PC-9 (cell line): Measurements from ENCODE around the gene TMPRSS2. TPM values are rescaled to one million over a fixed set of nuclear protein-coding genes. Genes with fewer than 3 reads are reported as not detected.

Experiments
- BruUV-seq: library from RNA; stranded (reverse); fragments of 400-500 nt; replicated peaks from 2 replicates; lab custom pipeline; 2021; lab: Mats Ljungman, UMichigan
- CTCF ChIA-PET: fragments of 300-600 bp; sonication (Branson Sonifier 250); formaldehyde crosslinking; loops from one replicate; lab custom pipeline; 2022; ENCODE audit warnings: antibody characterized with exemption; lab: Charles Lee
- POLR2A ChIA-PET: fragments of 300-600 bp; sonication (Branson Sonifier 250); formaldehyde crosslinking; loops from one replicate; lab custom pipeline; 2022; ENCODE audit warnings: antibody characterized with exemption; ENCODE audit not compliant: unreplicated experiment; lab: Charles Lee
- DNase-seq, 2 experiments: peaks; one replicate each; pipeline versions ENCODE4 v3.0.0 to v3.0.0-alpha.2; 2015 to 2022; ENCODE audit warnings: mixed read lengths in 1 of 2
- H2AFZ ChIP-seq: fragments of 200-600 bp; sonication (generic); 2 replicates; pipeline ENCODE4 v1.8.1; 2017; ENCODE audit warnings: antibody characterized with exemption
- H3F3A ChIP-seq: fragments of 200-600 bp; sonication (generic); 2 replicates; pipeline ENCODE4 v1.8.1; 2017; ENCODE audit warnings: antibody characterized with exemption, mild to moderate bottlenecking, low read depth; ENCODE audit not compliant: insufficient read depth
- H3K27ac ChIP-seq: fragments of 200-600 bp; sonication (generic); 2 replicates; pipeline ENCODE4 v1.6.1; 2016; ENCODE audit warnings: mixed run types
- H3K27me3 ChIP-seq: fragments of 200-600 bp; sonication (generic); 2 replicates; pipeline ENCODE4 v1.6.1; 2016; ENCODE audit warnings: low read depth, mixed run types; ENCODE audit not compliant: insufficient read depth
- H3K36me3 ChIP-seq: fragments of 200-600 bp; sonication (generic); 2 replicates; pipeline ENCODE4 v1.6.1; 2016; ENCODE audit warnings: low read depth, mixed run types
- H3K4me1 ChIP-seq: fragments of 200-600 bp; sonication (generic); replicated peaks from 2 replicates; pipeline ENCODE4 v1.6.1; 2016; ENCODE audit warnings: mixed run types; ENCODE audit not compliant: insufficient read depth
- H3K4me2 ChIP-seq: fragments of 200-600 bp; sonication (generic); 2 replicates; pipeline ENCODE4 v1.6.1; 2017; ENCODE audit warnings: mixed run types
- H3K4me3 ChIP-seq: fragments of 200-600 bp; sonication (generic); 2 replicates; pipeline ENCODE4 v1.6.1; 2016; ENCODE audit warnings: mixed run types
- H3K79me2 ChIP-seq: fragments of 200-600 bp; sonication (generic); 2 replicates; pipeline ENCODE4 v1.6.1; 2017; ENCODE audit warnings: low read depth, mixed run types
- H3K9me2 ChIP-seq: fragments of 200-600 bp; sonication (generic); 2 replicates; pipeline ENCODE4 v1.8.1; 2017; ENCODE audit warnings: mild to moderate bottlenecking; ENCODE audit not compliant: insufficient read depth
- H3K9me3 ChIP-seq: fragments of 200-600 bp; sonication (generic); 2 replicates; pipeline ENCODE4 v1.8.1; 2016; ENCODE audit warnings: low read depth; ENCODE audit not compliant: insufficient read depth
- H4K20me1 ChIP-seq: fragments of 200-600 bp; sonication (generic); 2 replicates; pipeline ENCODE4 v1.8.1; 2017; ENCODE audit not compliant: insufficient read depth
- EZH2 ChIP-seq: fragments of 200-600 bp; sonication (generic); IDR thresholded peaks from 2 replicates; pipeline ENCODE4 v1.8.0; 2017; ENCODE audit warnings: antibody characterized with exemption, low read depth
- intact Hi-C: fragments of 100-400 bp; cut with micrococcal nuclease; formaldehyde crosslinking; loops from one replicate; pipeline ENCODE4 v1.10.0; 2022; ENCODE audit not compliant: unreplicated experiment
- total RNA-seq: library from RNA; stranded (reverse); gene quantifications from 2 replicates; pipeline ENCODE4 v1.2.3, GENCODE V29; 2021
- TF ChIP-seq, protein P1 (sequence below): fragments of 200-600 bp; sonication (generic); conservative IDR thresholded peaks from 2 replicates; pipeline ENCODE4 v1.6.1; 2017; ENCODE audit warnings: mixed run types, antibody characterized with exemption, mild to moderate bottlenecking, moderate library complexity

TMPRSS2 gene
- total RNA-seq, 1 experiment from 2014 or later: 0.61 TPM

DNA sequence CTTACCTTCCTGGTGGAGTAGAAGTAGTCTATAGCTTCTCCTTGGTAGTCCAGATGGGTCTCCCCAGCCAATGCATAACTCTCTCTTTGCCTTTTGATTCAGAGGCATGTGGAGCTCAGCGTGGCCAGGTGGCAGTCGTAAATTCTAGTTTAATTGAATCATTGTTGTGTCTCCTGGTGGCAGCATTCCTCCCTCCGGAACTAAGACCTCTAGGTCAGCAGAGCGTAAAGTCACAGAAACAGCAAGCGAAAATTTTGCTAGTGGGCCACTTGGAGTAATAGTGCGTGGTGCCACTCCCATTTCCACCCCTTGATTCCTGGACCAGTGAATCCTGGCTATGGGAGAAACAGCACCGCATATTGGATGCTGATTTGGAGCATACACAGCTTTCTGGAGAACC is 3.9 kb upstream of the TMPRSS2 start:
- intact Hi-C loops: no loop called here
- no peaks in the 10 kb centered on the region for H4K20me1 ChIP-seq
- TF ChIP-seq, protein P1, sequence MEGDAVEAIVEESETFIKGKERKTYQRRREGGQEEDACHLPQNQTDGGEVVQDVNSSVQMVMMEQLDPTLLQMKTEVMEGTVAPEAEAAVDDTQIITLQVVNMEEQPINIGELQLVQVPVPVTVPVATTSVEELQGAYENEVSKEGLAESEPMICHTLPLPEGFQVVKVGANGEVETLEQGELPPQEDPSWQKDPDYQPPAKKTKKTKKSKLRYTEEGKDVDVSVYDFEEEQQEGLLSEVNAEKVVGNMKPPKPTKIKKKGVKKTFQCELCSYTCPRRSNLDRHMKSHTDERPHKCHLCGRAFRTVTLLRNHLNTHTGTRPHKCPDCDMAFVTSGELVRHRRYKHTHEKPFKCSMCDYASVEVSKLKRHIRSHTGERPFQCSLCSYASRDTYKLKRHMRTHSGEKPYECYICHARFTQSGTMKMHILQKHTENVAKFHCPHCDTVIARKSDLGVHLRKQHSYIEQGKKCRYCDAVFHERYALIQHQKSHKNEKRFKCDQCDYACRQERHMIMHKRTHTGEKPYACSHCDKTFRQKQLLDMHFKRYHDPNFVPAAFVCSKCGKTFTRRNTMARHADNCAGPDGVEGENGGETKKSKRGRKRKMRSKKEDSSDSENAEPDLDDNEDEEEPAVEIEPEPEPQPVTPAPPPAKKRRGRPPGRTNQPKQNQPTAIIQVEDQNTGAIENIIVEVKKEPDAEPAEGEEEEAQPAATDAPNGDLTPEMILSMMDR: no peak
- TF ChIP-seq EZH2: no peak
- H3F3A ChIP-seq: no peaks in the 10 kb centered on the region
- POLR2A ChIA-PET: no interaction called here
- CTCF ChIA-PET: no interaction called here
- no peak overlapping the region for H2AFZ ChIP-seq
- H3K9me3 ChIP-seq: no peaks in the 10 kb centered on the region
- DNase-seq: no peak
- H3K4me1 ChIP-seq: no peaks in the 10 kb centered on the region
- H3K9me2 ChIP-seq: no peaks in the 10 kb centered on the region
- H3K27ac ChIP-seq: no peak overlapping the region
- H3K79me2 ChIP-seq: no peaks in the 10 kb centered on the region
- H3K4me2 ChIP-seq: no peak overlapping the region
- no peak overlapping the region for H3K4me3 ChIP-seq
- BruUV-seq: no TSS peak
- no peaks in the 10 kb centered on the region; the same call in 1 of the 2 replicates for H3K27me3 ChIP-seq
- no peaks in the 10 kb centered on the region for H3K36me3 ChIP-seq

DNA sequence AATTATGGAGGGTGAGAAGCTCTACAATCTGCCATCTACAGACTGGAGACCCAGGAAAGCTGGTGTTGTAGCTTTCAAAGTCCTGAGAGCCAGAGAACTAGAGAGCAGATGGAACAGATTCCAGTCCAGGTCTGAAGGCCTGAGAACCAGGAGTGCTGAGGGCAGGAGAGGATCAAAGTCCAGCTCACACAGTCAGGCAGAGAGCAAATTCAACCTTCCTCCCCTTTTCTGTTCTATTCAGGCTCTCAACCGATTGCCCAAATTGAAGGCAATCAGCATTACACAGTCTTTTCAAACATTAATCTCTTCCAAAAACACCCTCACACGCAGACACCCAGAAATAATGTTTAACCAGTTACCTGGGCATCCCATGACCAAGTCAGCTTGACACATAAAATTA is 2.5 kb upstream of the TMPRSS2 start:
- Histone ChIP-seq H3K4me2 (no peak overlapping the region), H4K20me1 (no peaks in the 10 kb centered on the region), H3K9me3 (no peaks in the 10 kb centered on the region), H3K9me2 (no peaks in the 10 kb centered on the region), H3F3A (no peaks in the 10 kb centered on the region), H3K79me2 (no peaks in the 10 kb centered on the region), H3K27ac (no peak overlapping the region), H3K4me3 (no peak overlapping the region), H3K27me3 (no peaks in the 10 kb centered on the region; the same call in 1 of the 2 replicates), H3K36me3 (no peaks in the 10 kb centered on the region), H3K4me1 (no peaks in the 10 kb centered on the region), H2AFZ (no peak overlapping the region)
- intact Hi-C loops: no loop called here
- no peak for TF ChIP-seq EZH2
- TF ChIP-seq, protein P1: no peak
- no peak for DNase-seq
- CTCF ChIA-PET: no interaction called here
- POLR2A ChIA-PET: no interaction called here
- BruUV-seq: no TSS peak

DNA sequence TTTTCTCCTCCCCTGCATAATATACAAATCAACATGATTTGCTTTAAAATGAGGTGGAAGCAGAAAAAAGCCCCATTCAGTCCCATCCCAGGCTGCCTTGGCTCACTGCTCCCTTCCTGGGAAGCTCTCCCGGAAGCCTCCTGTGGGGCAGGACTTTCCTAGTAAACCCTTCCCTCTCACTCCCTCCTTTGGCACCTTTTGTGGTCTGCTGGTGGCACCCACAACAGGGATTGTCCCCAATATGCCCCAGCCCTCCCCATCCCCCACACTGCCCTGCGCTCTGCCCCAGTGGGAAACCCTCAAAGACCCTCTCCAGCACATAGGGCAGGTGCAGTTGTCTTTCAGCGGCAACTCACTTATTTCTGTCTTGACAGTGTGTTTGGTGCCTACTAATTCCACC is 1.8 kb upstream of the TMPRSS2 start:
- Histone ChIP-seq H2AFZ (no peak overlapping the region), H3K9me3 (no peaks in the 10 kb centered on the region), H3K27me3 (no peaks in the 10 kb centered on the region; the same call in 1 of the 2 replicates), H3K4me2 (no peak overlapping the region), H3K79me2 (no peaks in the 10 kb centered on the region), H3K36me3 (no peaks in the 10 kb centered on the region), H3K9me2 (no peaks in the 10 kb centered on the region), H3K27ac (no peak overlapping the region), H3K4me3 (no peak overlapping the region), H4K20me1 (no peaks in the 10 kb centered on the region), H3F3A (no peaks in the 10 kb centered on the region), H3K4me1 (no peaks in the 10 kb centered on the region)
- ChIA-PET POLR2A (no interaction called here), CTCF (interaction anchor here (0.6 to 0.7 kb wide), 2 partner anchors 116 to 286 kb away, joined by 3 to 10 read pairs; no protein-coding TSS in a partner anchor)
- intact Hi-C loops: loop anchor here (10.0 kb wide), 1 partner anchor 95 kb away; no protein-coding TSS in a partner anchor
- TF ChIP-seq EZH2: no peak
- TF ChIP-seq, protein P1: no peak
- no TSS peak for BruUV-seq
- no peak for DNase-seq
